PC-3 (cell line): ENCODE results near the gene AQP2. TPM values are rescaled to one million over a fixed set of nuclear protein-coding genes. Genes with fewer than 3 reads are reported as not detected.

Source experiments
- ATAC-seq: fragments of 200-7000 bp; cut with Tn5 transposase; 2 replicates; pipeline ENCODE4 v1.9.1; 2020; ENCODE audit warnings: mild to moderate bottlenecking, moderate library complexity
- BruUV-seq: library from RNA; stranded (reverse); fragments of 400-500 nt; replicated peaks from 2 replicates; lab custom pipeline; 2021; lab: Mats Ljungman, UMichigan
- CTCF ChIA-PET: fragments of 300-600 bp; sonication (Branson Sonifier 250); formaldehyde crosslinking; loops from one replicate; lab custom pipeline; 2022; ENCODE audit warnings: antibody characterized with exemption; lab: Charles Lee
- POLR2A ChIA-PET: fragments of 300-600 bp; sonication (Branson Sonifier 250); formaldehyde crosslinking; loops from one replicate; lab custom pipeline; 2022; ENCODE audit warnings: antibody characterized with exemption; ENCODE audit not compliant: unreplicated experiment; lab: Charles Lee
- DNase-seq: peaks from one replicate; pipeline ENCODE4 v3.0.0-alpha.2; 2015
- H2AFZ ChIP-seq: fragments of 300-600 bp; sonication (generic); 2 replicates; pipeline ENCODE4 v1.6.0; 2016; ENCODE audit warnings: antibody characterized with exemption, low read length
- H3F3A ChIP-seq: fragments of 300-600 bp; sonication (generic); one replicate; pipeline ENCODE4 v1.6.0; 2017; ENCODE audit warnings: antibody characterized with exemption, low read length, control low read depth, mild to moderate bottlenecking; ENCODE audit not compliant: unreplicated experiment
- H3K27ac ChIP-seq: fragments of 300-600 bp; sonication (generic); 2 replicates; pipeline ENCODE4 v1.5.1; 2016; ENCODE audit warnings: mild to moderate bottlenecking, low read length
- H3K27me3 ChIP-seq: fragments of 300-600 bp; sonication (generic); 2 replicates; pipeline ENCODE4 v1.6.1; 2016; ENCODE audit warnings: low read length, mixed read lengths
- H3K36me3 ChIP-seq: fragments of 300-600 bp; sonication (generic); 2 replicates; pipeline ENCODE4 v1.6.1; 2016; ENCODE audit warnings: low read depth, mixed run types, low read length, mixed read lengths
- H3K4me1 ChIP-seq: fragments of 300-600 bp; sonication (generic); 2 replicates; pipeline ENCODE4 v1.5.1; 2016; ENCODE audit warnings: low read length; ENCODE audit not compliant: insufficient read depth
- H3K4me2 ChIP-seq: fragments of 300-600 bp; sonication (generic); 2 replicates; pipeline ENCODE4 v1.6.0; 2016; ENCODE audit warnings: low read length
- H3K4me3 ChIP-seq: fragments of 300-600 bp; sonication (generic); 2 replicates; pipeline ENCODE4 v1.5.1; 2016; ENCODE audit warnings: mild to moderate bottlenecking, low read length, mixed read lengths
- H3K79me2 ChIP-seq: fragments of 300-600 bp; sonication (generic); 2 replicates; pipeline ENCODE4 v1.6.1; 2017; ENCODE audit warnings: low read length, mixed read lengths
- H3K9ac ChIP-seq: fragments of 300-600 bp; sonication (generic); 2 replicates; pipeline ENCODE4 v1.6.0; 2016; ENCODE audit warnings: mild to moderate bottlenecking, low read length
- H3K9me2 ChIP-seq: fragments of 300-600 bp; sonication (generic); replicated peaks from 2 replicates; pipeline ENCODE4 v1.6.1; 2016; ENCODE audit warnings: mixed run types, low read length, mixed read lengths
- H3K9me3 ChIP-seq: fragments of 300-600 bp; sonication (generic); 2 replicates; pipeline ENCODE4 v1.6.1; 2016; ENCODE audit warnings: low read length, mixed read lengths
- H4K20me1 ChIP-seq: fragments of 300-600 bp; sonication (generic); 2 replicates; pipeline ENCODE4 v1.6.1; 2016; ENCODE audit warnings: low read length, mixed read lengths
- EZH2 ChIP-seq: fragments of 300-600 bp; sonication (generic); IDR thresholded peaks from one replicate; pipeline ENCODE4 v1.6.1; 2017; ENCODE audit warnings: antibody characterized with exemption, mild to moderate bottlenecking, low read length; ENCODE audit not compliant: unreplicated experiment
- EZH2phosphoT487 ChIP-seq: fragments of 300-600 bp; sonication (generic); IDR thresholded peaks from 2 replicates; pipeline ENCODE4 v1.6.1; 2018; ENCODE audit warnings: mild to moderate bottlenecking, antibody characterized with exemption, low read length, borderline replicate concordance
- intact Hi-C: fragments of 100-400 bp; cut with micrococcal nuclease; formaldehyde crosslinking; loops from 2 replicates; pipeline ENCODE4 v1.9.0; 2023
- total RNA-seq: library from RNA; depleted of rRNA; stranded (reverse); fragments of >200 nt; gene quantifications from 2 replicates; pipeline ENCODE4 v1.2.3, GENCODE V29; 2014
- TF ChIP-seq, protein P1 (sequence below): fragments of 300-600 bp; sonication (generic); conservative IDR thresholded peaks from 2 replicates; pipeline ENCODE4 v1.5.1; 2017; ENCODE audit warnings: antibody characterized with exemption, low read depth, mild to moderate bottlenecking, low read length

The AQP2 gene
- total RNA-seq, 1 experiment from 2014 or later = not detected

DNA sequence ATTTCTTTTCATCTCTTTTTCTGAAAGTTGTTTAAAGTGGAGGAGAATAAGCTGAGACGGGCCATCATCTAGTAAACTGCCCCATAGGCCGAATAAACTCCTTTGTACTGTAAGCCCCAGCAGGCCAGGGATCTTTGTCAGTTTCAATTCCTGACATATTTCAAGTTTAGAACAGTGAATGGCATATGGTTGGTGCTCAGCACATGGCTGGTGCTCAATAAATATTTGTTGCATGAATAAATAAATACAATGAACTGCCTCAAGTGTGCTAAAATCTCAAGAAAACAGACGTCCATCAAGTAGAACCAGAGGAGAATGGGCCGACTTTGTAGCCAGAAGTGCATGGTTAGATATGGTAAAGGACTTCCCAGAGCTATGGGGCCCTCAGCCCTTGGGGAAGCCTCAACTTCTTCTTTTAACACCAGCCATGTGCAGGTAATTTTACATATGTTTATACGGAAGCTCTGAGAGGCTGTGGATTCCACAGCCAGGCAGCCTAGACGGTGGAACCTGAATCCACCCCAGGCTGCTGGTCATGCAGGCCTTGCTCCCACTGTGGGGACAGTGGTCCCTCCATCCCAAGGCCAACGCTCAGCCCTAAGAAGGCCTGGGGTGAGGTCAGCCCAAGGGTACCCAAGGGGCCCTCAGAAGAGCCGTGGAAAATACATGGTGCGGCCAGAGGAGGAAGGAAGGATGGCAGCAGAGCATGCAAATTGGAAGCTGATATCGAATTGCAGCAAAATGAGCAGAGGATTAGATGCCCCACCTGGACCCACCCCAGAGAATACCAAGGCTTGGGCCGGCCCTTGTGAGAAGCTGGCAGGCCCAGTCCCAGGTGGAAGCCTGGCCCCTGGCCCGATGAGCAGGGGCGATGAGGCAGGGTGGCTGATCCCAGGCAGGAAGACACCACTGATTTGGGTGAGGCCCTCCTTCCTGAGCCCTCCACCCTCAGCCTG is 8.7 kb upstream of the AQP2 start:
- no peak for ATAC-seq
- Histone ChIP-seq H2AFZ (no peak overlapping the region), H3K4me1 (peaks cover 19% of the 10 kb centered on the region), H3K27ac (no peak overlapping the region), H4K20me1 (no peaks in the 10 kb centered on the region), H3K9me2 (no peaks in the 10 kb centered on the region), H3F3A (no peaks in the 10 kb centered on the region), H3K27me3 (no peaks in the 10 kb centered on the region), H3K79me2 (no peaks in the 10 kb centered on the region), H3K36me3 (no peaks in the 10 kb centered on the region), H3K4me3 (no peak overlapping the region), H3K9me3 (no peaks in the 10 kb centered on the region), H3K4me2 (no peak overlapping the region), H3K9ac (no peak overlapping the region)
- intact Hi-C loops = no loop called here
- ChIA-PET POLR2A (no interaction called here), CTCF (no interaction called here)
- no TSS peak for BruUV-seq
- no peak for DNase-seq
- TF ChIP-seq EZH2phosphoT487 = no peak
- TF ChIP-seq, protein P1, sequence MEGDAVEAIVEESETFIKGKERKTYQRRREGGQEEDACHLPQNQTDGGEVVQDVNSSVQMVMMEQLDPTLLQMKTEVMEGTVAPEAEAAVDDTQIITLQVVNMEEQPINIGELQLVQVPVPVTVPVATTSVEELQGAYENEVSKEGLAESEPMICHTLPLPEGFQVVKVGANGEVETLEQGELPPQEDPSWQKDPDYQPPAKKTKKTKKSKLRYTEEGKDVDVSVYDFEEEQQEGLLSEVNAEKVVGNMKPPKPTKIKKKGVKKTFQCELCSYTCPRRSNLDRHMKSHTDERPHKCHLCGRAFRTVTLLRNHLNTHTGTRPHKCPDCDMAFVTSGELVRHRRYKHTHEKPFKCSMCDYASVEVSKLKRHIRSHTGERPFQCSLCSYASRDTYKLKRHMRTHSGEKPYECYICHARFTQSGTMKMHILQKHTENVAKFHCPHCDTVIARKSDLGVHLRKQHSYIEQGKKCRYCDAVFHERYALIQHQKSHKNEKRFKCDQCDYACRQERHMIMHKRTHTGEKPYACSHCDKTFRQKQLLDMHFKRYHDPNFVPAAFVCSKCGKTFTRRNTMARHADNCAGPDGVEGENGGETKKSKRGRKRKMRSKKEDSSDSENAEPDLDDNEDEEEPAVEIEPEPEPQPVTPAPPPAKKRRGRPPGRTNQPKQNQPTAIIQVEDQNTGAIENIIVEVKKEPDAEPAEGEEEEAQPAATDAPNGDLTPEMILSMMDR = no peak
- TF ChIP-seq EZH2 = no peak

DNA sequence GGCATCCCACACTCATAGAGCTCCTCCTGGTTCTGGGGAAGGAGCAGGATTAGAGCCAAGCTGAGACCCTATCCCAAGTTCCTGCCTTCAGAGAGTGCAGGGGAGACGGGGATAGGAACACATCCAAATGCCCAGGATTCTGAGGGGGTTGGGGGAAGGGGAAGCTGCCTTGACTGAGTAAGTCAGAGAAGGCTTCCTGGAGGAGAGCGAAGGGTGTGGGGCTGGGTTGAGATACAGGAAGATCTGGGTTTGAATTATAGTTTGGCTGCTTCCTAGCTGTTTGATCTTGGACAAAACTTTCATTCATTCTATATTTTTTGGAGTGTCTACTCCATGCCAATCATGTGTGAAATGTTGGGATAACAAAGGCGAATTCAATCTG is 8.0 kb upstream of the AQP2 start:
- intact Hi-C loops = no loop called here
- no peaks in the 10 kb centered on the region for H3K27me3 ChIP-seq
- no peak overlapping the region for H3K4me3 ChIP-seq
- no peaks in the 10 kb centered on the region for H3F3A ChIP-seq
- H4K20me1 ChIP-seq = no peaks in the 10 kb centered on the region
- no peak for ATAC-seq
- CTCF ChIA-PET = no interaction called here
- H2AFZ ChIP-seq = 0 out of 2 replicates have a peak overlapping the region, but pooled peaks have one; percentile 33
- no peak overlapping the region for H3K27ac ChIP-seq
- no peaks in the 10 kb centered on the region for H3K9me2 ChIP-seq
- peaks cover 19% of the 10 kb centered on the region for H3K4me1 ChIP-seq
- H3K9me3 ChIP-seq = no peaks in the 10 kb centered on the region
- no TSS peak for BruUV-seq
- TF ChIP-seq EZH2phosphoT487 = no peak
- TF ChIP-seq, protein P1 = no peak
- TF ChIP-seq EZH2 = no peak
- POLR2A ChIA-PET = no interaction called here
- H3K79me2 ChIP-seq = no peaks in the 10 kb centered on the region
- H3K36me3 ChIP-seq = no peaks in the 10 kb centered on the region
- H3K4me2 ChIP-seq = peak overlapping the region; percentile 6; the same call in 1 of the 2 replicates
- no peak for DNase-seq
- no peak overlapping the region for H3K9ac ChIP-seq
